ENCODE measurements around the gene TCEAL8.
"Not testable (repeated sequence)": the region's sequence is repeated elsewhere in the genome, so short reads cannot be mapped to it uniquely, and the experiment has no call there.

The TCEAL8 gene

DNA sequence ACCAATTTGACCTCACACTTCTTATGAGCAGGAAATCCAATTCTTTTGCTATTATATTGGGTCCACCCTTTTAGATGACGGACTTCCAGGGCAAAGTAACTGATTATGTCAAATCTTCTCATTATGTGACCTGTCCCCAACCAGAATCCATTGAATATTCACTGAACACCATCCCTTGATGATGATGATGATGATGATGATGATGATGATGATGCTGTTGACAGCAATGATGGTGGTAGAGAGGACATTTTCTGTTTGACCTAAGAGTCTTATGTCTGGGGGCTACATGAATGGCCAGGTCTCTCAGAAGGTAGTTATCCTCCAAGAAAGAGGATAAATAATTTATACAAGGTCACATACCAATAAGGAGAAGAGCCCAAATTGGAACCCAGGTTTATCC lies 5.2 kb downstream of the TCEAL8 start:
- Histone ChIP-seq H3K27me3 (ENCODE audit: control insufficient read depth, insufficient read depth, low read length) (no peaks in the 10 kb centered on the region), H3K9ac (ENCODE audit: low read depth, low read length) (no peak overlapping the region), H3K36me3 (ENCODE audit: control insufficient read depth, insufficient read depth, low read length) (no peaks in the 10 kb centered on the region), H3K4me1 (ENCODE audit: control insufficient read depth, insufficient read depth, low read length) (peaks cover 6% of the 10 kb centered on the region), H3K4me3 (ENCODE audit: low read depth, low read length) (no peak overlapping the region), H3K9me3 (ENCODE audit: control insufficient read depth, insufficient read depth, low read length) (no peaks in the 10 kb centered on the region)

DNA sequence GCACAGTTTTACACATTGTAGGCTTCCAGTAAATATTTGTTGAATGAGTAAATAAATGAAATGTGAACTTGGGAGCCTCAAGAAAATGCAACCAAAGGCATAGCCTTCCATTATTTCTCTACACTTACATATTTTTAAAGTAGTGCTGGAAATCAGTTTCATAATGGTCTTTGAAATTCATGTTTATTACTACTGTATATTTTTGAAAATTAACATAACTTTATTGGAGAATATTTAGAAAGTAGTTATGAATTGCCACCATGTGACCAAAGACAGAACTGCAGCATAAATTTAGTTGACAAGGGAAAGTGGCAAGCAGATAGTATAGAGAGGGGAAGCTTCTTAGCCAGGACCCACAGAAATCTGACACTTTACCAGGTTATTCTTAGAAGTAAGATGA lies 6.4 kb downstream of the TCEAL8 start:
- no peaks in the 10 kb centered on the region for H3K36me3 ChIP-seq (ENCODE audit: control insufficient read depth, insufficient read depth, low read length)
- no peaks in the 10 kb centered on the region for H3K9me3 ChIP-seq (ENCODE audit: control insufficient read depth, insufficient read depth, low read length)
- H3K4me3 ChIP-seq (ENCODE audit: low read depth, low read length) = no peak overlapping the region
- no peaks in the 10 kb centered on the region for H3K27me3 ChIP-seq (ENCODE audit: control insufficient read depth, insufficient read depth, low read length)
- H3K4me1 ChIP-seq (ENCODE audit: control insufficient read depth, insufficient read depth, low read length) = peaks cover 6% of the 10 kb centered on the region
- H3K9ac ChIP-seq (ENCODE audit: low read depth, low read length) = no peak overlapping the region

DNA sequence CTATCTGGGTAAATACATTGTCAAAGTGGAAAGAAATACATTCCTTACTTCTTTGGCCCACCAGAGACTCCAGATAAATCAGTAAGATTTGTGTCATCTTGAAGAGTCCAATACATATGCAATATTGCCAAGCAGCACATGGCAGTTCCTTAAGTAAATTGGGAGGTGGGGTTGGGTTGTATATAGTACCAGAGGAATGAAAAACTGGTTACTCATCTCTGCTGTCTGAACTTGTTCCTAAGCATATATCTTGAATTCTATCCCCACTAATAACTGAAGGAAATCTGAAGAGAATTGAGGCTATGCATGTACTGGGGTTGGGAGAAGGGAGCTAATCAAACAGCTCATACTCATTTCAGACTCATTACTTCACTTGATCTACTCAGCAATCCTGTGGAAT lies 14.8 kb downstream of the TCEAL8 start:
- Histone ChIP-seq H3K36me3 (ENCODE audit: control insufficient read depth, insufficient read depth, low read length) (no peaks in the 10 kb centered on the region), H3K9me3 (ENCODE audit: control insufficient read depth, insufficient read depth, low read length) (no peaks in the 10 kb centered on the region), H3K4me1 (ENCODE audit: control insufficient read depth, insufficient read depth, low read length) (no peaks in the 10 kb centered on the region), H3K27me3 (ENCODE audit: control insufficient read depth, insufficient read depth, low read length) (no peaks in the 10 kb centered on the region), H3K9ac (ENCODE audit: low read depth, low read length) (no peak overlapping the region), H3K4me3 (ENCODE audit: low read depth, low read length) (no peak overlapping the region)

DNA sequence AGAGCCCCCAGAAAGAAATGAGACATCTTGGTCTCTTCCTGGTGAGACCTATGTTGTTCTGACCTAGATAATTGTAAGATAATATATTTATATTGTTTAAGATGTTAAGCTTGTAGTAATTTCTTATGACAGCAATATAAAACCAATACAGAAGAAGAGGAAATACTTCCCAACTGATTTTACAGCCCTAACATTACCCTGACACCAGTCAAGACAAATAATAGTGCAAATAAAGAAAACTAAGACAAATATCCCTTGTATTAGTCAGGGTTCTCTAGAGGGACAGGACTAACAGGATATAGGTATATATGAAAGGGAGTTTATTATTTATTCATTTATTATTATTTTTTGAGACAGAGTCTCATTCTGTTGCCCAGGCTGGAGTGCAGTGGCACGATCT lies 18.7 kb downstream of the TCEAL8 start:
- Histone ChIP-seq H3K4me3 (ENCODE audit: low read depth, low read length) (no peak overlapping the region), H3K9me3 (ENCODE audit: control insufficient read depth, insufficient read depth, low read length) (no peaks in the 10 kb centered on the region), H3K9ac (ENCODE audit: low read depth, low read length) (no peak overlapping the region), H3K36me3 (ENCODE audit: control insufficient read depth, insufficient read depth, low read length) (no peaks in the 10 kb centered on the region), H3K4me1 (ENCODE audit: control insufficient read depth, insufficient read depth, low read length) (no peaks in the 10 kb centered on the region), H3K27me3 (ENCODE audit: control insufficient read depth, insufficient read depth, low read length) (no peaks in the 10 kb centered on the region)

DNA sequence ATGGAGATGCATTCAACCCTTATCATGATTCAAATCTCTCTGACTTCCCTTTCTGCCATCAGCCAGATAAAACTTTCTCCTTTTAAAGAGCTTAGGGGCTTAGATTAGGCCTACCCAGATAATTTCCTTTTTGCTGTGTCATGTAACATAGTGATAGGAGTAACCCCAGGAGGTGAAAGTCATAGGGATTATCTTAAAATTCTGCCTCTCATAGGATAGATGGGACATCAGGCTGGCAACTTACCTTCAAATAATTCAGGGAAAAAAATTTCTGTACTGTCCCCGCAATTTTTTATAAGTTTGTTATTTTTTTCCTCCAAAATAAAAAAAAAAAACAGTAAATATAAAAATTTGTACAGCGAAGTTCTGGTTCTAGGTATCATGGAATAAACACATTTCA lies 19.3 kb downstream of the TCEAL8 start:
- H3K4me1 ChIP-seq (ENCODE audit: control insufficient read depth, insufficient read depth, low read length); H3K9ac ChIP-seq (ENCODE audit: low read depth, low read length); H3K4me3 ChIP-seq (ENCODE audit: low read depth, low read length); H3K27me3 ChIP-seq (ENCODE audit: control insufficient read depth, insufficient read depth, low read length); H3K9me3 ChIP-seq (ENCODE audit: control insufficient read depth, insufficient read depth, low read length); H3K36me3 ChIP-seq (ENCODE audit: control insufficient read depth, insufficient read depth, low read length): not testable (repeated sequence)

DNA sequence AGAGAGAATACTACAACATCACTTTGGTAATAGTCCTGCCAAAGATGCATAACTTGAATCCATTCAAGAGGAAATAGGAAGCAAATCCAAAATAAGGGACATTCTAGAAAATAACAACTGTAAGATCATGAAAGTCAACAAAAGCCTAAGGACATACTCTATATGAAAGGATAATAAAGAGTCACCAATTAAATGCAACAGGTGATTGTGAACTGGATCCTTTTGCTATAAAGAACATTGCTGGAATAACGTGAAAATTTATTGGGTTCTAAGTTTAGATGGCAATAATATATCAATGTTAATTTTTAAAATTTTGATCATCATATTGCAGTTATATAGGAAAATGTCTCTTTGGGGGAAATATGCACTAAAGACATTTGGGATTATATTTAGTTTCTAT lies 20.1 kb downstream of the TCEAL8 start:
- no peaks in the 10 kb centered on the region for H3K27me3 ChIP-seq (ENCODE audit: control insufficient read depth, insufficient read depth, low read length)
- no peaks in the 10 kb centered on the region for H3K36me3 ChIP-seq (ENCODE audit: control insufficient read depth, insufficient read depth, low read length)
- no peak overlapping the region for H3K9ac ChIP-seq (ENCODE audit: low read depth, low read length)
- H3K4me3 ChIP-seq (ENCODE audit: low read depth, low read length) = no peak overlapping the region
- H3K4me1 ChIP-seq (ENCODE audit: control insufficient read depth, insufficient read depth, low read length) = no peaks in the 10 kb centered on the region
- H3K9me3 ChIP-seq (ENCODE audit: control insufficient read depth, insufficient read depth, low read length) = no peaks in the 10 kb centered on the region

DNA sequence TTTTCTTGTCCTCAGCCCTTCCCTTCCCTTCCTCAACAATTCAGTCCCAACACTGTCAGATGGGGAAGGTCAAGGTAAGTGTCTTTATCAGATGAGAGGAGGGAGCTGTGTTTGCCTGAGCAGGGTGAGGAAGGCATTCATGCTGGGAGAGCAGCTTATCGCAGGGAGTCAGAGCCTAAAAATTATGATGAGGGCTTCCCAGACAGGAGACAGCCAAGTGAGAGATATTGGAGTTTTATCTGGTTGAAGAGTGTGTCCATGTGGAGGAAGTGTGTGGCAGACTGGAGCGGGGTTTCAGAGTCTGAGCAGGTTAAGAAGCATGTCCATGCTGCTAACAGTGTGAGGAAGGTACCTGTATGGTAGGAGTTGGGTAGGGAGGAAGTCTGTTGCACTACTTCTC lies 21.7 kb downstream of the TCEAL8 start:
- no peaks in the 10 kb centered on the region for H3K9me3 ChIP-seq (ENCODE audit: control insufficient read depth, insufficient read depth, low read length)
- H3K4me1 ChIP-seq (ENCODE audit: control insufficient read depth, insufficient read depth, low read length) = no peaks in the 10 kb centered on the region
- H3K4me3 ChIP-seq (ENCODE audit: low read depth, low read length) = no peak overlapping the region
- H3K9ac ChIP-seq (ENCODE audit: low read depth, low read length) = no peak overlapping the region
- H3K27me3 ChIP-seq (ENCODE audit: control insufficient read depth, insufficient read depth, low read length) = no peaks in the 10 kb centered on the region
- no peaks in the 10 kb centered on the region for H3K36me3 ChIP-seq (ENCODE audit: control insufficient read depth, insufficient read depth, low read length)

DNA sequence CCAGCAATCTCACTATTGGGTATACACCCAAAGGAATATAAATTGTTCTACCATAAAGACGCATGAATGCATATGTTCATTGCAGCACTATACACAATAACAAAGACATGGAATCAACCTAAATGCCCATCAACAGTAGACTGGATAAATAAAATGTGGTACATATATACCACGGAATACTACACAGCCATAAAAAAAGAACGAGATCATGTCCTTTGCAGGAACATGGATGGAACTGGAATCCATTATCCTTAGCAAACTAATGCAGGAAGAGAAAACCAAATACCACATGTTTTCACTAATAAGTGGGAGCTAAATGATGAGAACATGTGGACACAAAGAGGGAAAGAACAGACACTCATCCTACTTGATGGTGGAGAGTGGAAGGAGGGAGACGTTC lies 29.0 kb downstream of the TCEAL8 start:
- not testable (repeated sequence) for H3K36me3 ChIP-seq (ENCODE audit: control insufficient read depth, insufficient read depth, low read length); H3K4me1 ChIP-seq (ENCODE audit: control insufficient read depth, insufficient read depth, low read length); H3K4me3 ChIP-seq (ENCODE audit: low read depth, low read length); H3K9me3 ChIP-seq (ENCODE audit: control insufficient read depth, insufficient read depth, low read length); H3K9ac ChIP-seq (ENCODE audit: low read depth, low read length)
- peaks cover 13% of the 10 kb centered on the region for H3K27me3 ChIP-seq (ENCODE audit: control insufficient read depth, insufficient read depth, low read length)

DNA sequence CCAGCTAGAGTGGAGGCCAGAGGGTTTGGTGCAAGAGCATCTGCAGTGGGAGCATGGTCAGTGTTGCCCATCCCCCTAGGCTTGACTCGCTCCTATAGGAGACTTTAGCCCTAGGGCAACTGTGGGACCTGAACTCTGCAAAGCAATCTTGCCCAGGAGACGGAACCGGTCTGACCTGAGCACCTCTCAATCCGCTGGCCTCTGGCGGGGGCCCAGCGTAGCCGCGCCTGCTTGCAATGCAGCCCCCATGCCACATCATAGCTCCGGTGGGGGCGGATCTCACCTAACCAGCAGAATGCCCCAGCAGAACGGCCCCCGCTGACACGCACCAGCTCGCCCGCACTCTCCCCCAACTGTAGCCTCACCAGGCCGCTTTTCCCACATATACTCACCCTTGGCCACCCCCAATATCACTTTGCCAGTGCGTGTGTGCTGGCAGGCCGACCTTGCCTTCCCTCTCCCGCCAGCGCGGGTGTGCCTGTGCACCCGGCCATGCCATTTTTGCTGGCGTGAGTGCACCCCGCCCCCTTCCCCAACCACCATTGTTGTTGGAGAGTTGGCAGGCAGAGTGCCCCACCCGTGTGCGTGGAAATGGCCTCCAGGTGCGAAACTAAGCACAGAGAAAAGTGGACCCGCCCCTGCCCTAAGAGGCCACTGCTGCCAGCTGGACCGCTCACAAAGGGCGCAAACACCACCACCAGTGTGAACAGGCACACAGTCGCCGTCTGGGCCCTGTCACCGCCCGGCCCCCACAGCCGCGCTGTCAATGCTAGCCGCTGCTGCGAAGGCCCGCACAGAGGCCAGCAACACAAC lies 34.2 kb downstream of the TCEAL8 start:
- Histone ChIP-seq H3K27me3 (ENCODE audit: control insufficient read depth, insufficient read depth, low read length) (peaks cover 21% of the 10 kb centered on the region), H3K4me3 (ENCODE audit: low read depth, low read length) (peak overlapping the region; percentile 33), H3K36me3 (ENCODE audit: control insufficient read depth, insufficient read depth, low read length) (no peaks in the 10 kb centered on the region), H3K9me3 (ENCODE audit: control insufficient read depth, insufficient read depth, low read length) (no peaks in the 10 kb centered on the region), H3K9ac (ENCODE audit: low read depth, low read length) (no peak overlapping the region), H3K4me1 (ENCODE audit: control insufficient read depth, insufficient read depth, low read length) (peaks cover 9% of the 10 kb centered on the region)

DNA sequence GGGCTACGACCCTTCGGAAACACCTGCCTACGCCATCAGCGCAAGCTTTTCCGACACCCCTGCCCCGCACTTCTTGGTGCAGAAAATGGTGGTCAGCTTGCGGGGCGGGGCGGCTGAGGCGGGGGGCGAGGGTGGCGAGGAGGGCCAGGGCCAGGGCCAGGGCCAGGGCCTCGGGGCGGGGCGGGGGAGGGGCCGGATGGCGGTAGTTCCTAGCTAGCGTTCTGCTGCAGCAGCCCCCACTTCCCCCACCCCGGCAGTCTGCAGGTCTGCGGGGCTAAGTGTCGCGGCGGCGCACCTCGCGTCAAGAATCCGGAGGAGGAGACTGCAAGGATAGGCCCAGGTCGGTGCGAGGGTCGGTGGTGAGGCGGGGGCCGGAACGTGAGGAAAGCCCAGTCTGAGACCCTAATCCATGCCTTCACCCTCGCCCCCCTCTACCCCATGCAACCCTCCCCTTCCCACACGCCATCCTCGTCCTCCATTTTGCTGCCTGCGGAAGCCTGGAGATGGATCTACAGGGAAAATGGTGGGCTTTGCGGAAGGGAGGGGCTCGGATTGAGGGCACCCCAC lies 39.4 kb downstream of the TCEAL8 start:
- no peaks in the 10 kb centered on the region for H3K9me3 ChIP-seq (ENCODE audit: control insufficient read depth, insufficient read depth, low read length)
- H3K9ac ChIP-seq (ENCODE audit: low read depth, low read length) = peak overlapping the region; percentile 93
- H3K4me3 ChIP-seq (ENCODE audit: low read depth, low read length) = peak overlapping the region; percentile 81
- peaks cover 2% of the 10 kb centered on the region for H3K36me3 ChIP-seq (ENCODE audit: control insufficient read depth, insufficient read depth, low read length)
- peaks cover 13% of the 10 kb centered on the region for H3K4me1 ChIP-seq (ENCODE audit: control insufficient read depth, insufficient read depth, low read length)
- peaks cover 8% of the 10 kb centered on the region for H3K27me3 ChIP-seq (ENCODE audit: control insufficient read depth, insufficient read depth, low read length)

DNA sequence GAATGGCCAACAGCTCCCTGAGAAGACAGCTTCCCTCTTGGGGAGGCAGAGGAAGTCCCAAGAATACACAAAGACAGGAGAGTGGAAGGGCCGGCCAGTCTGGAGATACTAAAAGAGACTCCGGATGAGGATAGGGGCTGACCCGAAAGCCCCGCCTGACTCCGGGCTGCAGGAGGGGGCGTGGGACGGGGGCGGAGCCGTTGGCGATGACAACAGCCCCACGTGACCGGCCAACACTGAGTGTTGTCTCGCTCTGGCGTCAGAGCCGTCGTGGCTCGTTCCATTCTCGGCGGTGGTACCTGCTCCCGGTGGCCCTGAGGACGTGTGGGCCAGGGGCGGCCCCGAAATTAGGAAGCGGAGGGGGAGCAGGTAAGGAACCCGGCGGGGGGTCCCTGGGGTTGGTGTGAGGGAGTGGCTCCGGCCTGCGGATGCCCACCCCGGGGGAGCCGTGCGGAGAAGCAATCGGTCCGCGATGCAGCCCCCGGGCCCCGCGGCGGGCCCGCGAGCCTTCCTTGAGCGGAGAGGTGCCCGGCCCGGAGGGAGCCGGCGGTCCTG lies 40.0 kb downstream of the TCEAL8 start, which contains the start of gene BEX4:
TSS of gene BEX4 (plus strand) at position 239 of the 555 bp plus-strand sequence. CDS start 1,046 bp downstream, outside the sequence.
- Histone ChIP-seq H3K4me1 (ENCODE audit: control insufficient read depth, insufficient read depth, low read length) (peaks cover 8% of the 10 kb centered on the region), H3K9ac (ENCODE audit: low read depth, low read length) (peak within 1 kb of the TSS; percentile 93), H3K27me3 (ENCODE audit: control insufficient read depth, insufficient read depth, low read length) (peaks cover 2% of the 10 kb centered on the region), H3K4me3 (ENCODE audit: low read depth, low read length) (peak within 1 kb of the TSS; percentile 81), H3K36me3 (ENCODE audit: control insufficient read depth, insufficient read depth, low read length) (peaks cover 2% of the 10 kb centered on the region), H3K9me3 (ENCODE audit: control insufficient read depth, insufficient read depth, low read length) (no peaks in the 10 kb centered on the region)
